ENCODE measurements around the gene RPS14. TPM values are rescaled to one million over a fixed set of nuclear protein-coding genes. Genes with fewer than 3 reads are reported as not detected.
A peak's percentile ranks its signal among the peaks of the same experiment; 100 is the strongest.
"Not testable (repeated sequence)": the region's sequence is repeated elsewhere in the genome, so short reads cannot be mapped to it uniquely, and the experiment has no call there.

The RPS14 gene
- total and polyA plus RNA-seq, 9 donors, result 2,234 to 9,295 (median 4,211) TPM

DNA sequence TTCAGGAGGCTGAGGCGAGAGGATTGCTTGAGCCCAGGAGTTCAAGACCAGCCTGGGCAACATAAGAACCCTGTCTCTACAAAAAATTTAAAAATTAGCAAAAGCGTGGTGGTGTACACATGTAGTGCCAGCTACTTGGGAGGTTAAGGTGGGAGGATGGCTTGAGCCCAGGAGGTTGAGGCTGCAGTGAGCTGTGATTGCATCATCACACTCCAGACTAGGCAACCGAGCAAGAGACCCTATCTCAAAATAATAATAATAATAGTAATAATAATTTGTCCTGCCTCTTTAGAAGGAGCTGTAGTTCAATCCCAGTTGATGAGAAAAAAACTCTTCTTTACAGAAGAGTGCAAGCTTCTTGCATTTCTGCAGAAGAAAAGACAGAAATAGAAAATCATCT lies 26.8 kb downstream of the RPS14 start:
- no peak overlapping the region for H3K27ac ChIP-seq
- intact Hi-C loops (cut with DNase I), result no loop called here
- WGBS, 3 donors, result 57 to 69% (median 66%) methylated on average over 3 of the region's 3 CpGs
- H3K4me3 ChIP-seq, result no peak overlapping the region
- H3K9me3 ChIP-seq, result no peaks in the 10 kb centered on the region
- no peaks in the 10 kb centered on the region for H3K4me1 ChIP-seq (ENCODE audit: insufficient read depth)
- no peaks in the 10 kb centered on the region for H3K27me3 ChIP-seq
- TF ChIP-seq CTCF (IDR thresholded peaks at IDR 0.05), result no peak
- no peak for TF ChIP-seq POLR2A (IDR thresholded peaks at IDR 0.05)
- no peaks in the 10 kb centered on the region for H3K36me3 ChIP-seq
- DNase-seq, result no peak

GRCh38 chr5:150422075-150422474 lies 27.5 kb downstream of the RPS14 start:
- Histone ChIP-seq H3K4me3 (no peak overlapping the region), H3K9me3 (no peaks in the 10 kb centered on the region), H3K27me3 (no peaks in the 10 kb centered on the region), H3K4me1 (ENCODE audit: insufficient read depth) (no peaks in the 10 kb centered on the region), H3K27ac (no peak overlapping the region), H3K36me3 (no peaks in the 10 kb centered on the region)
- no peak for TF ChIP-seq CTCF (IDR thresholded peaks at IDR 0.05)
- 40 to 56% (median 52%) methylated on average over 4 of the region's 4 CpGs for WGBS, 3 donors
- no peak for DNase-seq
- intact Hi-C loops (cut with DNase I), result no loop called here

DNA sequence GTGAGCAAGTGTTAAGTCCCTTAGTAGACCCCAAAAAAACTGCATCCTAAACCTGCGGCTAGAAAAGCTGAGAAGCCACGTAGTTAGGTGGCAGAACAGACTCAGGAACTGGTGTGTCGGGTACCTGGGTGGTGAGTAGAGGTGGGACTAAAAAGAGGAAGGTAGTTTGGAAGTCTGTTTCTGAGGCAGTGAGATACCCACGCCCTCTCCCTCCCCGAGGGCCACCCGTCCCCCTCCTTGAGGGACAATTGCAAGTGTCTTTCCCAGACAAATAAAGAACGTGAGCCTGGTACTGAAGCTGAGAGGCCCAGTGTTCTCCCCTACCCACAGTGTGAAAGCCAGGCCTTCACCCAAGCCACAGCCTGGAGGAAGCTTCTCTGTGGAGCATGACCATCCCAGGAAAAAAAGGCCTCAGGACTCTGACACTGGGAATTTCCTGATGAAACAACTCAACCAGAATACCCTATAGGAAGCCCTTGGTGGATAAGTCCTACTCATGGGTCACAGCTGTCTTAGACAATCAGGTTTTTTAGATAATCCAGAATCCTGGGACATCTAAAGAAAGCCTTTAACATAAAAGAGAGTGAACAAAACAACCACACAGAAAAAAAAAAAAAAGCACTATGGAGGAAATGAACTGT lies 29.8 kb downstream of the RPS14 start:
- 86 to 93% (median 88%) methylated on average over 7 of the region's 7 CpGs for WGBS, 3 donors
- Histone ChIP-seq H3K4me1 (ENCODE audit: insufficient read depth) (no peaks in the 10 kb centered on the region), H3K9me3 (no peaks in the 10 kb centered on the region), H3K4me3 (no peak overlapping the region), H3K27me3 (no peaks in the 10 kb centered on the region), H3K36me3 (no peaks in the 10 kb centered on the region), H3K27ac (no peak overlapping the region)
- intact Hi-C loops (cut with DNase I), result no loop called here
- no peak for DNase-seq
- no peak for TF ChIP-seq EP300 (IDR thresholded peaks at IDR 0.05)
- no peak for TF ChIP-seq POLR2A (IDR thresholded peaks at IDR 0.05)
- no peak for TF ChIP-seq CTCF (IDR thresholded peaks at IDR 0.05)

GRCh38 chr5:150413902-150414790 lies 35.4 kb downstream of the RPS14 start:
- H3K36me3 ChIP-seq; H3K27me3 ChIP-seq; intact Hi-C loops (cut with DNase I); DNase-seq; H3K4me3 ChIP-seq; H3K4me1 ChIP-seq (ENCODE audit: insufficient read depth); H3K9me3 ChIP-seq: not testable (repeated sequence)
- H3K27ac ChIP-seq, result peak overlapping the region in 1 of 2 donors; percentile 84
- 90 to 94% (median 92%) methylated on average over 16 of the region's 16 CpGs for WGBS, 3 donors
